ENCODE data around the gene MACROD2.
"Not testable (repeated sequence)": the region's sequence is repeated elsewhere in the genome, so short reads cannot be mapped to it uniquely, and the experiment has no call there.

The MACROD2 gene

DNA sequence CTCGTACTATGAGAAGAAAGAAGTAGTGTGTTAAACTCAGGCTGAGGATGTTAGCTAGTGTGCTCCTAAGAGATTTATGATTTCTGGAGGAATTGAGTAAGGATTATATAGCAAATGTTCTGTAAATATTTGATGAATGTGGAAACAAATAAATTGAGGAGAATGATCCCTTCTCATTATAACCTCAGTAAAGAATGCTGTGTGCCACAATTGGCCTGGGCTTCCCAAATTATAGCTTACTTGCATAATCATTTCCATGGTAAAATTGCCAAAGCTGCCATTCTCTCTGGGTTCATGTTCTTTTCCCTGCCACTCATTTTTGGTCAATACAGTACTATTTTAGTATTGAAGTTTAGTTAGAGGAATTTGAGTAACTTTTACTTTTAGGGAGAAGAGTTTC, 213.6 kb downstream of the MACROD2 start:
- Histone ChIP-seq H3K4me3 (ENCODE audit: low read depth, low read length) (no peak overlapping the region), H3K36me3 (ENCODE audit: control insufficient read depth in 2 of 2, insufficient read depth in 1 of 2, low read length in 2 of 2) (no peaks in the 10 kb centered on the region), H3K27ac (ENCODE audit: extremely low read depth, low read depth, low read length) (no peak overlapping the region), H3K9me3 (ENCODE audit: control insufficient read depth, insufficient read depth, low read depth, low read length) (no peaks in the 10 kb centered on the region), H3K4me1 (ENCODE audit: control insufficient read depth, insufficient read depth, low read length) (no peaks in the 10 kb centered on the region)
- CTCF ChIA-PET, result interaction anchor here (0.6 to 1.3 kb wide), 3 partner anchors 19 to 1608 kb away, joined by 3 to 4 read pairs (median 3); no protein-coding TSS in a partner anchor
- TF ChIP-seq, protein P1, sequence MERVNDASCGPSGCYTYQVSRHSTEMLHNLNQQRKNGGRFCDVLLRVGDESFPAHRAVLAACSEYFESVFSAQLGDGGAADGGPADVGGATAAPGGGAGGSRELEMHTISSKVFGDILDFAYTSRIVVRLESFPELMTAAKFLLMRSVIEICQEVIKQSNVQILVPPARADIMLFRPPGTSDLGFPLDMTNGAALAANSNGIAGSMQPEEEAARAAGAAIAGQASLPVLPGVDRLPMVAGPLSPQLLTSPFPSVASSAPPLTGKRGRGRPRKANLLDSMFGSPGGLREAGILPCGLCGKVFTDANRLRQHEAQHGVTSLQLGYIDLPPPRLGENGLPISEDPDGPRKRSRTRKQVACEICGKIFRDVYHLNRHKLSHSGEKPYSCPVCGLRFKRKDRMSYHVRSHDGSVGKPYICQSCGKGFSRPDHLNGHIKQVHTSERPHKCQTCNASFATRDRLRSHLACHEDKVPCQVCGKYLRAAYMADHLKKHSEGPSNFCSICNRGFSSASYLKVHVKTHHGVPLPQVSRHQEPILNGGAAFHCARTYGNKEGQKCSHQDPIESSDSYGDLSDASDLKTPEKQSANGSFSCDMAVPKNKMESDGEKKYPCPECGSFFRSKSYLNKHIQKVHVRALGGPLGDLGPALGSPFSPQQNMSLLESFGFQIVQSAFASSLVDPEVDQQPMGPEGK (tag by site-specific recombination; IDR thresholded peaks at IDR 0.05), result no peak
- TF ChIP-seq HOXD13 (CRISPR knock-in tag; IDR thresholded peaks at IDR 0.05; ENCODE audit: borderline replicate concordance) (no peak), ZNF16 (tag by site-specific recombination; IDR thresholded peaks at IDR 0.05; ENCODE audit: low read depth) (no peak), ZNF776 (tag by site-specific recombination; IDR thresholded peaks at IDR 0.05; ENCODE audit: borderline replicate concordance) (no peak), ZNF404 (tag by site-specific recombination; IDR thresholded peaks at IDR 0.05) (no peak), ZNF548 (tag by site-specific recombination; IDR thresholded peaks at IDR 0.05) (no peak), ZNF529 (tag by site-specific recombination; IDR thresholded peaks at IDR 0.05; ENCODE audit: insufficient replicate concordance) (no peak), ZNF585B (tag by site-specific recombination; IDR thresholded peaks at IDR 0.05) (no peak)
- POLR2A ChIA-PET, result no interaction called here

DNA sequence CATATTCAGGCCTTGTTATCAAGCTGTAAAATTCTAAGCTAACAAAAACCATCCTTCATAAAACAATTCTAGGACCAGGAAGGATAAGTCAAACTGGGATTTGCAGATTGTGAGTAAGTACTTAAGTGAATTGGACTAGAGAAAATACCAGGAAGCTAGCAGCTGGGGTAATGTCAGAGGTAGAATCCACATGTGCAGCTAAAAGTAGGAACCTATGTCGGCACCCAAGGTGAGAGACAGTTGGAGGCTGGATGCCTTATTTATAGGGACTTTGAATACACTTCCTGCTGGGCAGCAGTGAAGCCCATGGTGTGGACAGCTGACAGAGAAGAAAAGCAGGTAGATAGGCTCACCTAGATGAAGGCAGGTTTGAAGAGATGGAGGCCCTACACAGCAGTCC, 214.8 kb downstream of the MACROD2 start:
- Histone ChIP-seq H3K9me3 (ENCODE audit: control insufficient read depth, insufficient read depth, low read depth, low read length) (no peaks in the 10 kb centered on the region), H3K4me3 (ENCODE audit: low read depth, low read length) (no peak overlapping the region), H3K27ac (ENCODE audit: extremely low read depth, low read depth, low read length) (no peak overlapping the region), H3K4me1 (ENCODE audit: control insufficient read depth, insufficient read depth, low read length) (no peaks in the 10 kb centered on the region), H3K36me3 (ENCODE audit: control insufficient read depth in 2 of 2, insufficient read depth in 1 of 2, low read length in 2 of 2) (no peaks in the 10 kb centered on the region)
- TF ChIP-seq REST (tag by site-specific recombination; IDR thresholded peaks at IDR 0.05) (no peak), SALL2 (tag by site-specific recombination; IDR thresholded peaks at IDR 0.05; ENCODE audit: borderline replicate concordance) (no peak), ZNF701 (tag by site-specific recombination; IDR thresholded peaks at IDR 0.05) (no peak), TCF7L2 (IDR thresholded peaks at IDR 0.05; ENCODE audit: borderline replicate concordance, low read depth, low read length) (no peak), ZNF324 (tag by site-specific recombination; IDR thresholded peaks at IDR 0.05) (no peak), ZNF837 (tag by site-specific recombination; IDR thresholded peaks at IDR 0.05) (no peak), ZNF174 (tag by site-specific recombination; IDR thresholded peaks at IDR 0.05) (no peak), GFI1B (tag by site-specific recombination; IDR thresholded peaks at IDR 0.05) (no peak), ZNF266 (tag by site-specific recombination; IDR thresholded peaks at IDR 0.05; ENCODE audit: low read depth) (no peak), ZNF501 (tag by site-specific recombination; IDR thresholded peaks at IDR 0.05) (no peak)
- POLR2A ChIA-PET, result no interaction called here
- CTCF ChIA-PET, result no interaction called here

DNA sequence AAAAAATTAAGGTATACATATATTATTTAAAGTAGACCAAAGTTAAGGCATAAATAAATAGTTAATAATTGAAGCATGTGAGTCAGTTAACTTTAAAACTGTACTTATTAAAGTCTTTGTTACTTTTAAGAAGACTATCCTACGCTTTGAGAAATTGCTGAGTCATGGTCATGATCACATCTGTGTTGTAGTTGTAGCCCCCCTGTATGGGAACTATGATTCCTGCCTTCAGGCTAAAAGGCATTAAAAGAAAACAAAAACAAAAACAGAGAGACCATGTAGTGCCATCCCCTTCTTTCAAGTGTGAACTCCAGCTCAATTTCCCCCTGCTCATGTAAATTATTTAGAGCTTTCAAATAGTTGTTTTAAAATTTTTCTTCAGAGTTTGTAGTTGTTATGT, 218.7 kb downstream of the MACROD2 start:
- Histone ChIP-seq H3K27ac (ENCODE audit: extremely low read depth, low read depth, low read length) (no peak overlapping the region), H3K4me1 (ENCODE audit: control insufficient read depth, insufficient read depth, low read length) (no peaks in the 10 kb centered on the region), H3K4me3 (ENCODE audit: low read depth, low read length) (no peak overlapping the region), H3K36me3 (ENCODE audit: control insufficient read depth in 2 of 2, insufficient read depth in 1 of 2, low read length in 2 of 2) (no peaks in the 10 kb centered on the region), H3K9me3 (ENCODE audit: control insufficient read depth, insufficient read depth, low read depth, low read length) (no peaks in the 10 kb centered on the region)
- CTCF ChIA-PET, result no interaction called here
- POLR2A ChIA-PET, result no interaction called here
- no peak for TF ChIP-seq ZNF354C (tag by site-specific recombination; IDR thresholded peaks at IDR 0.05; ENCODE audit: borderline replicate concordance, low read depth)
- no peak for TF ChIP-seq ZNF585B (tag by site-specific recombination; IDR thresholded peaks at IDR 0.05)
- no peak for TF ChIP-seq ZNF423 (tag by site-specific recombination; IDR thresholded peaks at IDR 0.05)

DNA sequence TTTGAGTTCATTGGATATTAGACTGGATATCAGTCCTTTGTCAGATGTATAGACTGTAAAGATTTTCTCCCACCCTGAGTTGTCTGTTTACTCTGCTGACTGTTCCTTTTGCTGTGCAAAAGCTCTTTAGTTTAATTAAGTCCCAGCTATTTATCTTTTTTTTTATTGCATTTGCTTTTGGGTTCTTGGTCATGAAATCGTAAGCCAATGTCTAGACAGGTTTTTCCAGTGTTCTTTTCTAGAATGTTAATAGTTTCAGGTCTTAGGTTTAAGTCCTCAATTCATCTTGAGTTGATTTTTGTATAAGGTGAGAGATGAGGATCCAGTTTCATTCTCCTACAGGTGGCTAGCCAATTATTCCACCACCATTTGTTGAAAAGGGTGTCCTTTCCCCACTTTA, 220.6 kb downstream of the MACROD2 start:
- POLR2A ChIA-PET; H3K36me3 ChIP-seq (ENCODE audit: control insufficient read depth in 2 of 2, insufficient read depth in 1 of 2, low read length in 2 of 2); H3K4me3 ChIP-seq (ENCODE audit: low read depth, low read length); H3K27ac ChIP-seq (ENCODE audit: extremely low read depth, low read depth, low read length); CTCF ChIA-PET; H3K4me1 ChIP-seq (ENCODE audit: control insufficient read depth, insufficient read depth, low read length); H3K9me3 ChIP-seq (ENCODE audit: control insufficient read depth, insufficient read depth, low read depth, low read length): not testable (repeated sequence)
